Neural cell (in vitro differentiated cells): Measurements from ENCODE around the gene FAM117B. TPM values are rescaled to one million over a fixed set of nuclear protein-coding genes. Genes with fewer than 3 reads are reported as not detected.

Experiments
- H2AFZ ChIP-seq: fragments of 200-600, 300-800 bp; sonication (generic), shearing (Covaris generic); 2 replicates; pipeline ENCODE4 v1.6.0; 2014; ENCODE audit warnings: low read depth, mild to moderate bottlenecking, antibody characterized with exemption, low read length, moderate library complexity
- H3F3A ChIP-seq: fragments of 200-600 bp; shearing (Covaris generic); 2 replicates; pipeline ENCODE4 v1.6.1; 2016; ENCODE audit warnings: mild to moderate bottlenecking, moderate library complexity, mixed read lengths, antibody characterized with exemption, low read length; ENCODE audit not compliant: insufficient read depth, poor library complexity, severe bottlenecking
- H3K27ac ChIP-seq: fragments of 200-600, 300-800 bp; sonication (generic), shearing (Covaris generic); 2 replicates; pipeline ENCODE4 v1.5.1; 2014; ENCODE audit warnings: mild to moderate bottlenecking, low read length, moderate library complexity
- H3K27me3 ChIP-seq: fragments of 300-800, 200-600 bp; sonication (generic), shearing (Covaris generic); 2 replicates; pipeline ENCODE4 v1.6.0; 2014; ENCODE audit warnings: mild to moderate bottlenecking, low read depth, low read length, moderate library complexity; ENCODE audit not compliant: insufficient read depth
- H3K36me3 ChIP-seq: fragments of 300-800, 200-600 bp; sonication (generic), shearing (Covaris generic); 2 replicates; pipeline ENCODE4 v1.5.1; 2014; ENCODE audit warnings: mild to moderate bottlenecking, antibody characterized with exemption, low read length, moderate library complexity; ENCODE audit not compliant: insufficient read depth
- H3K4me2 ChIP-seq: fragments of 300-800, 200-600 bp; sonication (generic), shearing (Covaris generic); 2 replicates; pipeline ENCODE4 v1.6.0; 2014; ENCODE audit warnings: mild to moderate bottlenecking, low read length
- H3K4me3 ChIP-seq: fragments of 300-800, 200-600 bp; sonication (generic), shearing (Covaris generic); 2 replicates; pipeline ENCODE4 v1.5.1; 2014; ENCODE audit warnings: mild to moderate bottlenecking, low read length, moderate library complexity
- H3K79me2 ChIP-seq: fragments of 200-600 bp; shearing (Covaris generic); replicated peaks from 2 replicates; pipeline ENCODE4 v1.6.0; 2014; ENCODE audit warnings: mild to moderate bottlenecking, low read length, moderate library complexity; ENCODE audit not compliant: insufficient read depth
- H3K9ac ChIP-seq: fragments of 300-800, 200-600 bp; sonication (generic), shearing (Covaris generic); 2 replicates; pipeline ENCODE4 v1.6.1; 2016; ENCODE audit warnings: mild to moderate bottlenecking, low read length, mixed read lengths
- H3K9me2 ChIP-seq: fragments of 200-600 bp; shearing (Covaris generic); 2 replicates; pipeline ENCODE4 v1.6.1; 2016; ENCODE audit warnings: mild to moderate bottlenecking, low read length, mixed read lengths; ENCODE audit not compliant: insufficient read depth
- H3K9me3 ChIP-seq: fragments of 200-600, 300-800 bp; sonication (generic), shearing (Covaris generic); 2 replicates; pipeline ENCODE4 v1.6.1; 2016; ENCODE audit warnings: mild to moderate bottlenecking, mixed run types, low read length, moderate library complexity, mixed read lengths
- H4K20me1 ChIP-seq: fragments of 200-600 bp; shearing (Covaris generic); 2 replicates; pipeline ENCODE4 v1.6.1; 2016; ENCODE audit warnings: mild to moderate bottlenecking, mixed run types; ENCODE audit not compliant: insufficient read depth
- CTCF ChIP-seq: fragments of 450-650 bp; IDR thresholded peaks from 2 replicates; pipeline ENCODE4 v1.5.1; 2014; ENCODE audit warnings: antibody characterized with exemption, mild to moderate bottlenecking, moderate library complexity; ENCODE audit not compliant: poor library complexity, severe bottlenecking
- POLR2AphosphoS5 ChIP-seq: IDR thresholded peaks from 2 replicates; pipeline ENCODE4 v1.6.1; 2012
- RAD21 ChIP-seq: fragments of 450-650 bp; conservative IDR thresholded peaks from 2 replicates; pipeline ENCODE4 v1.6.1; 2014; ENCODE audit warnings: antibody characterized with exemption, mild to moderate bottlenecking, moderate library complexity
- SMC3 ChIP-seq: fragments of 450-650 bp; conservative IDR thresholded peaks from 2 replicates; pipeline ENCODE4 v1.6.1; 2014; ENCODE audit warnings: antibody characterized with exemption, mild to moderate bottlenecking, moderate library complexity; ENCODE audit not compliant: poor library complexity
- TAF1 ChIP-seq: IDR thresholded peaks from 2 replicates; pipeline ENCODE4 v1.6.1; 2012; ENCODE audit warnings: low read depth
- polyA plus RNA-seq: library from polyadenylated mRNA; depleted of rRNA; stranded (reverse); fragments of >200 nt; gene quantifications from 2 replicates; pipeline ENCODE4 v1.2.3, GENCODE V29; 2014
- TF ChIP-seq, protein P1 (sequence below): IDR thresholded peaks from 2 replicates; pipeline ENCODE4 v1.6.1; 2012; ENCODE audit warnings: borderline replicate concordance

Gene FAM117B
- polyA plus RNA-seq, 1 donor from 2014 or later = 32.9 TPM

GRCh38 chr2:202773301-202773973, 138.7 kb downstream of the FAM117B start:
- Histone ChIP-seq H3K4me3 (no peak overlapping the region), H3K4me2 (no peak overlapping the region), H3K9me3 (no peaks in the 10 kb centered on the region), H3F3A (no peaks in the 10 kb centered on the region), H3K27ac (no peak overlapping the region), H2AFZ (no peak overlapping the region), H4K20me1 (no peaks in the 10 kb centered on the region), H3K27me3 (no peaks in the 10 kb centered on the region), H3K9me2 (no peaks in the 10 kb centered on the region), H3K36me3 (peaks cover 9% of the 10 kb centered on the region), H3K79me2 (no peaks in the 10 kb centered on the region), H3K9ac (no peak overlapping the region)
- TF ChIP-seq CTCF (no peak), TAF1 (no peak)

DNA sequence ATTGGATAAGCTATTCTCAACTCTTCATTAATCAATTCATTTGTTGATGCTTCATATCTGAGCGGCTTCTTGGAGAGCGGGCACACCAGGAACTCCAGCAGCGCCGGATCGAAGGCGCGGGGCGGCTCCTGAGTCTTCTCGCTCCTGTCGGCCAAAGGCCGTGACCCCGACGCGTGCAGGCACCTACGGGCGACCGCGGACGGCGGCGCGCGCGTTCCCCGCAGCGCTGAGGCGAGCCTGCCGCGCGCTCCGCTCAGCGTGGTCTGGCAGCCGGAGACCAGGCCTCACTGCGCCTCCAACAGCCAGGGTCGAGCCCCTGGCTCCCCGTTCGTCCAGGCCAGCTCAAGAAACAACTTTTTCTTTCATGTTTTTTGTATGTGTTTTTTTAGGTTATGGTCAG, 139.3 kb downstream of the FAM117B start:
- H3K9ac ChIP-seq = no peak overlapping the region
- H3K4me2 ChIP-seq = no peak overlapping the region
- H3K9me2 ChIP-seq = no peaks in the 10 kb centered on the region
- H3F3A ChIP-seq = no peaks in the 10 kb centered on the region
- H3K36me3 ChIP-seq = peaks cover 9% of the 10 kb centered on the region
- no peaks in the 10 kb centered on the region for H3K27me3 ChIP-seq
- H3K79me2 ChIP-seq = no peaks in the 10 kb centered on the region
- H4K20me1 ChIP-seq = no peaks in the 10 kb centered on the region
- H3K4me3 ChIP-seq = no peak overlapping the region
- no peak overlapping the region for H2AFZ ChIP-seq
- TF ChIP-seq, protein P1, sequence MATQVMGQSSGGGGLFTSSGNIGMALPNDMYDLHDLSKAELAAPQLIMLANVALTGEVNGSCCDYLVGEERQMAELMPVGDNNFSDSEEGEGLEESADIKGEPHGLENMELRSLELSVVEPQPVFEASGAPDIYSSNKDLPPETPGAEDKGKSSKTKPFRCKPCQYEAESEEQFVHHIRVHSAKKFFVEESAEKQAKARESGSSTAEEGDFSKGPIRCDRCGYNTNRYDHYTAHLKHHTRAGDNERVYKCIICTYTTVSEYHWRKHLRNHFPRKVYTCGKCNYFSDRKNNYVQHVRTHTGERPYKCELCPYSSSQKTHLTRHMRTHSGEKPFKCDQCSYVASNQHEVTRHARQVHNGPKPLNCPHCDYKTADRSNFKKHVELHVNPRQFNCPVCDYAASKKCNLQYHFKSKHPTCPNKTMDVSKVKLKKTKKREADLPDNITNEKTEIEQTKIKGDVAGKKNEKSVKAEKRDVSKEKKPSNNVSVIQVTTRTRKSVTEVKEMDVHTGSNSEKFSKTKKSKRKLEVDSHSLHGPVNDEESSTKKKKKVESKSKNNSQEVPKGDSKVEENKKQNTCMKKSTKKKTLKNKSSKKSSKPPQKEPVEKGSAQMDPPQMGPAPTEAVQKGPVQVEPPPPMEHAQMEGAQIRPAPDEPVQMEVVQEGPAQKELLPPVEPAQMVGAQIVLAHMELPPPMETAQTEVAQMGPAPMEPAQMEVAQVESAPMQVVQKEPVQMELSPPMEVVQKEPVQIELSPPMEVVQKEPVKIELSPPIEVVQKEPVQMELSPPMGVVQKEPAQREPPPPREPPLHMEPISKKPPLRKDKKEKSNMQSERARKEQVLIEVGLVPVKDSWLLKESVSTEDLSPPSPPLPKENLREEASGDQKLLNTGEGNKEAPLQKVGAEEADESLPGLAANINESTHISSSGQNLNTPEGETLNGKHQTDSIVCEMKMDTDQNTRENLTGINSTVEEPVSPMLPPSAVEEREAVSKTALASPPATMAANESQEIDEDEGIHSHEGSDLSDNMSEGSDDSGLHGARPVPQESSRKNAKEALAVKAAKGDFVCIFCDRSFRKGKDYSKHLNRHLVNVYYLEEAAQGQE = no peak
- TF ChIP-seq CTCF (no peak), SMC3 (no peak), TAF1 (no peak), POLR2AphosphoS5 (no peak), RAD21 (no peak)
- H3K27ac ChIP-seq = no peak overlapping the region
- no peaks in the 10 kb centered on the region for H3K9me3 ChIP-seq
